Subcutaneous adipose tissue (tissue), 4 donors: Measurements from ENCODE around the gene ZNF148. TPM values are rescaled to one million over a fixed set of nuclear protein-coding genes. Genes with fewer than 3 reads are reported as not detected.

Experiments
- CTCF ChIP-seq: fragments of 450-650 bp; IDR thresholded peaks from one replicate; pipeline ENCODE4 v1.5.1; 2016; ENCODE audit warnings: low read depth, mild to moderate bottlenecking, control low read depth, antibody characterized with exemption, moderate library complexity
- total RNA-seq, 4 donors: library from RNA; depleted of rRNA; stranded (reverse); fragments of >200 nt; gene quantifications; one replicate each; pipeline ENCODE4 v1.1.0, GENCODE V29; 2016

The ZNF148 gene
- total RNA-seq, 4 donors from 2014 or later = 22.6 to 38.2 (median 28.6) TPM

- TF ChIP-seq CTCF = no peak
Observed at GRCh38 chr3:125260158-125260557, 115.0 kb downstream of the ZNF148 start.

- TF ChIP-seq CTCF = no peak
Observed at GRCh38 chr3:125257536-125257935, 117.6 kb downstream of the ZNF148 start.

GRCh38 chr3:125256675-125257074 lies 118.5 kb downstream of the ZNF148 start:
- TF ChIP-seq CTCF = no peak

- TF ChIP-seq CTCF = no peak
Observed at GRCh38 chr3:125250973-125251372, 124.2 kb downstream of the ZNF148 start.

GRCh38 chr3:125246237-125246636 lies 128.9 kb downstream of the ZNF148 start:
- no peak for TF ChIP-seq CTCF

GRCh38 chr3:125245521-125245920 lies 129.6 kb downstream of the ZNF148 start:
- no peak for TF ChIP-seq CTCF

GRCh38 chr3:125240496-125240895 lies 134.6 kb downstream of the ZNF148 start:
- no peak for TF ChIP-seq CTCF
